Adrenal gland (tissue), 12 donors: ENCODE results near the gene SETSIP. TPM values are rescaled to one million over a fixed set of nuclear protein-coding genes. Genes with fewer than 3 reads are reported as not detected.

Source experiments
- DNase-seq, 7 donors: peaks; one replicate each; pipeline ENCODE4 v3.0.0-alpha.2; 2019 to 2020
- H3K27ac ChIP-seq, 5 donors: fragments of 200-600 bp; sonication (generic) in 4 of 5; 1 replicate in 3 of 5; 2 replicates in 2 of 5; pipeline versions ENCODE4 v1.5.1 to v1.8.0; 2016 to 2020; ENCODE audit warnings: mild to moderate bottlenecking in 1 of 5
- H3K27me3 ChIP-seq: fragments of 200-600 bp; 2 replicates; pipeline ENCODE4 v1.8.0; 2021
- H3K36me3 ChIP-seq, 2 donors: fragments of 200-600 bp; replicated peaks in 1 of 2; 1 replicate in 1 of 2; 2 replicates in 1 of 2; pipeline versions ENCODE4 v1.5.1 to v1.8.0; 2018 to 2022
- H3K4me1 ChIP-seq, 2 donors: fragments of 200-600 bp; replicated peaks in 1 of 2; 1 replicate in 1 of 2; 2 replicates in 1 of 2; pipeline versions ENCODE4 v1.5.1 to v1.8.0; 2018 to 2021
- H3K4me3 ChIP-seq, 4 donors: fragments of 200-600 bp; sonication (generic) in 3 of 4; one replicate each; pipeline ENCODE4 v1.5.1; 2016 to 2018
- H3K9me3 ChIP-seq, 3 donors: fragments of 200-600 bp; sonication (generic) in 1 of 3; replicated peaks in 1 of 3; 1 replicate in 2 of 3; 2 replicates in 1 of 3; pipeline versions ENCODE4 v1.5.1 to v1.8.0; 2016 to 2021
- POLR2A ChIP-seq, 2 donors: fragments of 450-650 bp; IDR thresholded peaks; one replicate each; pipeline ENCODE4 v1.6.1; 2017; ENCODE audit warnings: antibody characterized with exemption in 2 of 2, mild to moderate bottlenecking in 2 of 2, moderate library complexity in 1 of 2
- WGBS, 4 donors: extraction: QIAGEN DNeasy Blood & Tissue Kit in 2 of 4; methylation state at CpG; one replicate each; pipeline versions ENCODE4 v1.1.5 to v1.1.7; 2013 to 2017; 5-methylcytosine and 5-hydroxymethylcytosine counted together
- intact Hi-C, 2 donors: fragments of 100-400 bp; cut with DNase I; formaldehyde crosslinking; loops; one replicate each; pipeline versions ENCODE4 v1.14.1 to v1.15.0; 2022 to 2023
- polyA plus RNA-seq, 3 donors: library from polyadenylated mRNA; stranded (reverse); fragments of 200-250 nt in 2 of 3; fragments of 350-450 nt in 1 of 3; fragmentation: Illumina TruSeq in 1 of 3; extraction: RNeasy Lipid Tissue Mini Kit (QIAGEN cat#74804) in 1 of 3; gene quantifications; one replicate each; pipeline ENCODE4 v1.2.3, GENCODE V29; 2013 to 2014
- total RNA-seq, 9 donors: library from RNA; depleted of rRNA in 4 of 9; stranded (reverse); fragments of >200 nt in 4 of 9; fragments of 120-200 nt in 1 of 9; fragmentation: NEBNext Ultra II Directional in 1 of 9; extraction: Animal tissue kit (Norgen Biotek cat#: 25700) in 1 of 9; gene quantifications; one replicate each; pipeline versions ENCODE4 v1.1.0 to v1.2.4, GENCODE V29; 2013 to 2023
- TF ChIP-seq, protein P1 (sequence below), 6 experiments: fragments of 450-650 bp in 4 of 6; fragments of 200-600 bp in 2 of 6; sonication (generic) in 1 of 6; IDR thresholded peaks; 1 replicate in 5 of 6; 2 replicates in 1 of 6; pipeline versions ENCODE4 v1.5.1 to v1.8.0; 2016 to 2021; ENCODE audit warnings: antibody characterized with exemption in 6 of 6, mild to moderate bottlenecking in 2 of 6, moderate library complexity in 1 of 6
- donor health status: healthy with polysubstance abuse.
- donor health status: Bipolar disorder and iron deficiency.
- donor health status: DM: yes; HTN: yes; CAD: no.
- donor health status: DM: no; HTN: no; CAD: no.
- donor health status: DM: no; HTN: no; CAD: no.
- donor health status: DM: yes; HTN: yes; CAD: no.

SETSIP gene
- total and polyA plus RNA-seq, 12 donors = not detected

DNA sequence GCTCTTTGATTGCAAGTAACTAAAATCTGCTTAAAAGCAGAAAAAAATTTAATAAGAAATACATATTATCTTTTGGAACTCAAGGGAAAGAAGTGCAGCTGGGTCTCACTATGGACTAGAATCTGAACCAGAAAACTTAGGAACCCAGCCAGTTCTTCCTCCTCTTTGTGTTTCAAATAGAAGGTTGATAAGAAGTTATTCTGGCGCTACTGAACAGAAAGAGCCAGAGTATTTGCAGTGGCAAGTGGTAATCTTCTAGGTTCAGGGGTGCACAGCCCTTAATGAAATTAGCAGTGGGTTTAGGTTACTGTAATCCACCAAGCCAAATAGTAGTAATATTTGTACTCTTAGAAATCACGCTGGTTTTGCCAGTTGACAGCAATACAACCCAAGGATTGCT is 33.4 kb upstream of the SETSIP start:
- H3K36me3 ChIP-seq = no peaks in the 10 kb centered on the region
- H3K4me1 ChIP-seq = no peaks in the 10 kb centered on the region
- no peak for DNase-seq
- no peak overlapping the region for H3K4me3 ChIP-seq
- no peak overlapping the region for H3K27ac ChIP-seq
- no peaks in the 10 kb centered on the region for H3K27me3 ChIP-seq
- no peak for TF ChIP-seq POLR2A (IDR thresholded peaks at IDR 0.05)
- TF ChIP-seq, protein P1, sequence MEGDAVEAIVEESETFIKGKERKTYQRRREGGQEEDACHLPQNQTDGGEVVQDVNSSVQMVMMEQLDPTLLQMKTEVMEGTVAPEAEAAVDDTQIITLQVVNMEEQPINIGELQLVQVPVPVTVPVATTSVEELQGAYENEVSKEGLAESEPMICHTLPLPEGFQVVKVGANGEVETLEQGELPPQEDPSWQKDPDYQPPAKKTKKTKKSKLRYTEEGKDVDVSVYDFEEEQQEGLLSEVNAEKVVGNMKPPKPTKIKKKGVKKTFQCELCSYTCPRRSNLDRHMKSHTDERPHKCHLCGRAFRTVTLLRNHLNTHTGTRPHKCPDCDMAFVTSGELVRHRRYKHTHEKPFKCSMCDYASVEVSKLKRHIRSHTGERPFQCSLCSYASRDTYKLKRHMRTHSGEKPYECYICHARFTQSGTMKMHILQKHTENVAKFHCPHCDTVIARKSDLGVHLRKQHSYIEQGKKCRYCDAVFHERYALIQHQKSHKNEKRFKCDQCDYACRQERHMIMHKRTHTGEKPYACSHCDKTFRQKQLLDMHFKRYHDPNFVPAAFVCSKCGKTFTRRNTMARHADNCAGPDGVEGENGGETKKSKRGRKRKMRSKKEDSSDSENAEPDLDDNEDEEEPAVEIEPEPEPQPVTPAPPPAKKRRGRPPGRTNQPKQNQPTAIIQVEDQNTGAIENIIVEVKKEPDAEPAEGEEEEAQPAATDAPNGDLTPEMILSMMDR (IDR thresholded peaks at IDR 0.05) = no peak
- intact Hi-C loops = no loop called here
- 87 to 97% (median 96%) methylated on average over 2 of the region's 2 CpGs for WGBS, 4 donors
- no peaks in the 10 kb centered on the region for H3K9me3 ChIP-seq

DNA sequence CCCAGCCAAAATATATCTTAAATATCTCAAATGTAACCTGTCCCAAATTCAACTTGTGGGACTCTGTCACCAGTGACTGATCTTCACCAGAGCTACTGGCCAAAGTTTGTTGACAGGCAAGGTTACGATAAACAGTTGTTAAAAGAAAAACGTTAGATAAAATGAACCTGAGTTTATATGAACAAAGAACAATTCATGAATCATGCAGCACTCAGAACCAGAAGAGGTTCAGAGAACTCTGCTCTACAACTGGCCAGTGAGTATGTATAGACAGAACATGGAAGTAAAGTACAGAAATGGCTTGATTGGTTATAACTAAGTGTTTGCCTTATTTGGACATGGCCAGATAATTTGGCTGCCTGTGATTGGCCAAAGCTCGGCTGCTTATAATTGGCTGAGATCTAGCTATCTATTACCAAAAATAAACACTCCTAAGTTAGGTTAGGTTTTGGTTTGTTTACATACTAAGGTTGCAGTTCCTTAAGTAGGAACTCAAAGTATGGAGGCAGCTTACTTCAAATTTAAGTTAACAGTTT is 30.4 kb upstream of the SETSIP start:
- WGBS, 4 donors = 61 to 68% (median 64%) methylated on average over 3 of the region's 3 CpGs
- intact Hi-C loops = no loop called here
- TF ChIP-seq, protein P1 (IDR thresholded peaks at IDR 0.05) = no peak
- no peak for TF ChIP-seq POLR2A (IDR thresholded peaks at IDR 0.05)
- Histone ChIP-seq H3K36me3 (peaks cover 0 to 3% of the 10 kb centered on the region in 2 donors), H3K4me3 (no peak overlapping the region), H3K4me1 (no peaks in the 10 kb centered on the region), H3K9me3 (no peaks in the 10 kb centered on the region), H3K27me3 (no peaks in the 10 kb centered on the region), H3K27ac (no peak overlapping the region)
- no peak for DNase-seq

DNA sequence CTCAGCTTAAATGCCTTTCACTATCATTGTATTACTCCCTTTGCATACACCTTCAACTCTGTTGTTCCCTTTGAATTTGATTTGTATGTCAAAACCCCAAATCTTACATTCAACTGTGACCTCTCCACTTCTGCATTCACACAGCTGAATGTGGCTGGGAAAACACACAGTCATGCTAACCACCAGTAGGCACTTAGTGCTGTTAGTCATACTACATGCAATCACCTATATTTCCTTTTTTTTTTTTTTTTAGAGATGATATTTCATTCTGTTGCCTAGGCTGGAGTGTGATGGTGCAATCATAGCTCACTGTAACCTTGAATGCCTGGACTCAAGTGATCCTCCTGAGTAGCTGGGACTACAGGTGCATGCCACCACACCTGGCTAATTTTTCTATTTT is 21.1 kb upstream of the SETSIP start:
- H3K4me3 ChIP-seq = no peak overlapping the region
- H3K9me3 ChIP-seq = no peaks in the 10 kb centered on the region
- intact Hi-C loops = loop anchor here in 1 of 2 donors (10.0 kb wide), 1 partner anchor 152 kb away; the partner anchor contains the start of gene BRDT
- H3K4me1 ChIP-seq = peaks cover 0 to 11% of the 10 kb centered on the region in 2 donors
- no peaks in the 10 kb centered on the region for H3K27me3 ChIP-seq
- TF ChIP-seq, protein P1 (IDR thresholded peaks at IDR 0.05) = no peak
- TF ChIP-seq POLR2A (IDR thresholded peaks at IDR 0.05) = no peak
- DNase-seq = peak in 1 of 7 donors; percentile 12
- no peaks in the 10 kb centered on the region for H3K36me3 ChIP-seq
- H3K27ac ChIP-seq = no peak overlapping the region

DNA sequence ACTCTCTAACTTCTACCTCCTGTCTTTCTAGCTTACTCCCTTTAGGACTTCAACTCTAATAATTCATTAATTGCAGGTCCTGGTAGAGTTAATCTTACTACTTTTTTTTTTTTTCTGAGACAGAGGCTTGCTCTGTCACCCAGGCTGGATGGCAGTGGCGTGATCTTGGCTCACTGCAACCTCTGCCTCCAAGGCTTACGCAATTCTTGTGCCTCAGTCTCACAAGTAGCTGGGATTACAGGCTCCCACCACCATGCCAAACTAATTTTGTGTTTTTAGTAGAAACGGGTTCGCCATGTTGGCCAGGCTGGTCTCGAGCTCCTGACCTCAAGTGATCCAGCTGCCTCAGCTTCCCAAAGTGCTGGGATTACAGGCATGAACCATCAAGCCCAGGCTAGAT is 20.7 kb upstream of the SETSIP start:
- Histone ChIP-seq H3K9me3 (no peaks in the 10 kb centered on the region), H3K4me1 (peaks cover 0 to 11% of the 10 kb centered on the region in 2 donors), H3K27me3 (no peaks in the 10 kb centered on the region), H3K27ac (no peak overlapping the region), H3K36me3 (no peaks in the 10 kb centered on the region), H3K4me3 (no peak overlapping the region)
- TF ChIP-seq, protein P1 (IDR thresholded peaks at IDR 0.05) = no peak
- TF ChIP-seq POLR2A (IDR thresholded peaks at IDR 0.05) = no peak
- 83 to 91% (median 85%) methylated on average over 5 of the region's 5 CpGs for WGBS, 4 donors
- intact Hi-C loops = loop anchor here in 1 of 2 donors (10.0 kb wide), 1 partner anchor 151 kb away; the partner anchor contains the start of gene BRDT
- peak in 4 of 7 donors; percentile 29 to 44 (median 35) for DNase-seq
